GM18907 (cell line): ENCODE measurements around the gene GEMIN4.
"Not testable (repeated sequence)": the region's sequence is repeated elsewhere in the genome, so short reads cannot be mapped to it uniquely, and the experiment has no call there.

ENCODE experiments used
- ATAC-seq: cut with Tn5 transposase; IDR thresholded peaks from one replicate; pipeline ENCODE4 v1.9.1; 2021; ENCODE audit warnings: mild to moderate bottlenecking, moderate library complexity; ENCODE audit not compliant: unreplicated experiment

The GEMIN4 gene

DNA sequence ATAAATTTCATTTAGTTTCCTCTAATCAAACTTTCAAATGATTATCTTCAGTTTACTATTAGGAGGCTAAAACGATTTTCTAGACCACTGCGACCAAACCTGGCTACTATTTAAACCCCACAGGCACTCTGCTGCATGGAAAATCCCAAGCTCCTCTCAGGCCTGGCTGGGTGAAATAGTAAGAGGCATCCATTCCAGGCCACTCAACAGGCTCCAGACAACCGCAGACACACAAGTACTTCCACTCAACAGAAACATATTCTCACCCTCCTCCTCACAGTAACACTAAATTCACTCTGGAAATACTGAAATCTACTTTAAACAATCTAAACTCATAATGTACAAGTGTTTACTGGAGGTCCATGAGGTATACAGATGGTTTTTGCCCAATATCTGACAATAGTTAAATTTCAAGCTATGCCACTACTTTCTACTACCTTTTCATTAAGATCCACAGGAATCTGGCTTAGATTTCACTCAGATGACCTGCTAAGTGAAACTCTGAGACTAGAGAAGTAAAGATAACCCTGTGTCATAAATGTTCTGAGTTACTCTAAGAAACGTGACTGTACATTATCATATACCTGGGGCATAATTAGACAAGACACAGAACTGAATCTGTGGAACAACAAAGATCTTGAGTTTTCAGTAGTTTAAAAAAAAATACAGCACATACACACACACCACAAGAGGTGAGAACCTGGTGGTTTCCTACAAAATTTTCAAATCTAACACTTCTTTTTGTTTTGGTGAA, 47.8 kb downstream of the GEMIN4 start:
- no peak for ATAC-seq

DNA sequence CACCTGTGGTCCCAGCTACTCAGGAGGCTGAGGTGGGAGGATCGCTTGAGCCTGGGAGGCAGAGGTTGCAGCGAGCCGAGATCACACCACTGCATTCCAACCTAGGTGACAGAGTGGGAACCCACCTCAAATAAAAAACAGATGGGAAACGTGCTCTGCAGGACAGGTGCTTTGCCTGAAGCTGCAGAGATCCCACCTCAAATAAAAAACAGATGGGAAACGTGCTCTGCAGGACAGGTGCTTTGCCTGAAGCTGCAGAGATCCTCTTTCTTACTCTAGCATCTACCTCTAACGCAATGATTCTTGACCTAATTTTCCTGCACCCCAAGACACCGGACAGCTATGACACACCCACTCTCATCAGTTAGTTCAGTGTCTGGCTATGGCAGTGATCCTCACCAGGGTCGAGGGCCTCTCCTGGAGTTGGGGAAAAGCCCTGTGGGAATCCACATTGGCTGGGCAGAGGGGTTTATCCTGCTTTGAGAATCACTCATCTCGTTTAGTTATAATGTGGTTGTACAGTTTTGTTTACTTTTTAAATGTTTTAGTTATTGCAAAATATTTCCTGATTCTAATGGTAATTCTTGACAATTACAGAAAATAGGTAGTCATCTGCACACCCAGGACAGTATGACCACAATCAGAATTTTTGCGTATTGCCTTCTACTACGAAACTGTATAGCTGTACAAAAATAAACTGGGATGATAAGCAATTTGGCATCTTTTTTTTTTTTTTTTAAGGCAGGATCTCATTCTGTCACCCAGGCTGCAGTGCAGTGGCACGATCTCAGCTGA, 48.8 kb downstream of the GEMIN4 start:
- ATAC-seq, result no peak

DNA sequence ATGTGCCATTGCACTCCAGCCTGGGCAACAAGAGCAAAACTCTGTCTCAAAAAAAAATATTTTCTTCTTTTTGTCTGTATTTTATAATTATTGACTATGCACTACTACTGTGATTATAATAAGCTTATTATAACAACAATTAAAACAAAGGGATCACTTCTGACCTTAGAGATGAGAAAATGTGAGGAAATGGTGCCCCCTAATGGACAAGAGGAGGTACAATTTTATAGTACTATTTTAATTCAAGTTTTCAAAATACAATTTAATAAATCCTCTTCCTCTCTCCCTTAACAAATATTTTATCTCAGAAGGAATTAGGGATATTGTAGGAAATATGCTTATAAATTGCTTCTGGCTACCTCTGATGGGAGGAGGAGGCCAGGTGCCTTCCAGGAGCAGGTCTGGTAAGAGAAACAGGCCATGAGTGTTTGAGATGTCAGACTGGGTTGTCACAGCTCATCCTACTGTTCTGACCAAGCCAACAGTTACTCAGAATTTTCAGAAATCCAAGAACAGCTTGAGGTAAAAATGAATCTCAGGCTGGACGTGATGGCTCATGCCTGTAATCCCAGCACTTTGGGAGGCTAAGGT, 51.5 kb downstream of the GEMIN4 start:
- no peak for ATAC-seq

DNA sequence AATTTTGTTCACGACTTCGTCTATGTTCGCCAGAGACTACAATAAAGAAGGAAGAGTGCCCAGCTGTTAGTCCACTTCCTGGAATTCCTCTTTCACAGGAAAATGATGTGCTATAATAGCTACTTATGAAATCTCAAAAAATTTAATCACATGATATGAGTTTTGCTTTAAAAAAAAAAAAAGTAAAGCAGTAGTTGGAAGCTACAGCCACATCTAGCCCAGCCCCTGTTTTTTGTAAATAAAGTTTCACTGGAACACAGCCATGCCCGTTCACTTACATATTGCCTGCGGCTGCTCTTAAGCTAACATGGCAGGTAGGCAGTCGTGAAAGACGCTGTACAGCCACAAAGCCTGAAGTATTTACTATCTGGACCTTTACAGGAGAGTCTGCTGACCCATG, 52.7 kb downstream of the GEMIN4 start:
- no peak for ATAC-seq

DNA sequence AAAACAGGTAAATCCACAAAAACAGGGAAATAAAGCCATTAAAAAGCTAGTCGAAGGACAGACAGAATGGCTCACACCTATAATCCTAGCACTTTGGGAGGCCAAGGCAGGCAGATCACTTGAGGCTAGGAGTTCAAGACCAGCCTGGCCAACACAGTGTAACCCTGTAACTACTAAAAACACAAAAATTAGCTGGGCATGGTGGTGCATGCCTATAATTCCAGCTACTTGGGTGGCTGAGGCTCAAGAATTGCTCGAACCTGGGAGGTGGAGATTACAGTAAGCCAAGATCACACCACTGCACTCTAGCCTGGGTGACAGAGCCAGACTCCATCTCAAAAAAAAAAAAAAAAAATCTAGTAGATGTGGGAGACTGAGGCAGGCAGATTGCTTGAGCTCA, 54.0 kb downstream of the GEMIN4 start:
- not testable (repeated sequence) for ATAC-seq

DNA sequence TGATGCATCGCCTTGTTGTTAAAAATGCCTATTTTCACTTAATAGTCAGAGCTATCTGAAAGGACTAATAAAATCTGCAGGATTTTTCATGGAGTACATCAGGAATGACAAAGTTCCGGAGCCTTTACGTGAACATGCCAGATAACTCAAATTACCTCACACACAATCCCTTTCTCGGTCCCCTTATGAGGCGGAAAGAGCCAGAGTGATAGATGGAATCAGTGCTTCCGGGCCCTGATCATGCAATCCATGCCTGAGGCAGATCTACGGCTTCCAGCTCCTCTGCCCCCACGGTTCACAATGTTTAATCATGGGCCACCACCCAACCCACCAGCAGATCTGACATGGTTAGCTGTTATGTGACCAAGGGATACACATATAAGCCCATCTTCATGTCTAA, 54.4 kb downstream of the GEMIN4 start:
- ATAC-seq, result no peak

DNA sequence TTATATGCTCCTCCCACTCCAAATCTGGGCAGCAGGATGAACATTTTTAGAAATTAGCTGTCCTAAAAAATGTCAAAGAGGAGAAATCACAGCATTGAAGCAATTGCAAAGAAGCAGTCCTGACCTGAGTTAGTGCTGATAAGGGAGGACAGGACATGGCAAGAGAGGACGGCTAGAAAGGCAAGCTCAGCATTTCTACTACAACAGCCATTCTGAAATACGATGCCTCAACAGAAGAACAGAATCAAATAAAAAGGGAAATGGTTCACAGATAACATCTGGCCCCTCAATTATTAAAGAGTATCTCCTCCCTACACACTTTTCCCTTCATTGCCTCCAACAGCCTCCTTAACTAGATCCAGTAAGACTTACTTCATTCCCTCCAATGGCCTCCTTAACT, 55.7 kb downstream of the GEMIN4 start:
- no peak for ATAC-seq
